HG02759 (cell line): ENCODE data around the gene CIART.
"Not testable (repeated sequence)": the region's sequence is repeated elsewhere in the genome, so short reads cannot be mapped to it uniquely, and the experiment has no call there.

ENCODE experiments used
- ATAC-seq: cut with Tn5 transposase; IDR thresholded peaks from one replicate; pipeline ENCODE4 v1.9.1; 2021; ENCODE audit warnings: mild to moderate bottlenecking, moderate library complexity; ENCODE audit not compliant: unreplicated experiment

CIART gene

GRCh38 chr1:150281758-150282557, at the start of gene CIART:
Gene CIART, plus strand, starts transcription at chr1:150282554. Its CDS starts 714 bp downstream, at chr1:150283268.
- ATAC-seq: peak; percentile 79

GRCh38 chr1:150232921-150233320, 49.4 kb upstream of the CIART start:
- not testable (repeated sequence) for ATAC-seq

GRCh38 chr1:150233359-150234308, 48.7 kb upstream of the CIART start:
- no peak for ATAC-seq

- ATAC-seq: no peak
Observed at GRCh38 chr1:150234309-150234565, 48.1 kb upstream of the CIART start.

- ATAC-seq: peak; percentile 63
Observed at GRCh38 chr1:150234566-150235293, 47.6 kb upstream of the CIART start.

- no peak for ATAC-seq
Observed at GRCh38 chr1:150235294-150235851, 47.0 kb upstream of the CIART start.

GRCh38 chr1:150235852-150236613, 46.3 kb upstream of the CIART start, which contains the start of gene ANP32E:
Gene ANP32E, minus strand, starts transcription at chr1:150236112. Its CDS starts 326 bp downstream, at chr1:150235786.
- peak; percentile 78 for ATAC-seq

DNA sequence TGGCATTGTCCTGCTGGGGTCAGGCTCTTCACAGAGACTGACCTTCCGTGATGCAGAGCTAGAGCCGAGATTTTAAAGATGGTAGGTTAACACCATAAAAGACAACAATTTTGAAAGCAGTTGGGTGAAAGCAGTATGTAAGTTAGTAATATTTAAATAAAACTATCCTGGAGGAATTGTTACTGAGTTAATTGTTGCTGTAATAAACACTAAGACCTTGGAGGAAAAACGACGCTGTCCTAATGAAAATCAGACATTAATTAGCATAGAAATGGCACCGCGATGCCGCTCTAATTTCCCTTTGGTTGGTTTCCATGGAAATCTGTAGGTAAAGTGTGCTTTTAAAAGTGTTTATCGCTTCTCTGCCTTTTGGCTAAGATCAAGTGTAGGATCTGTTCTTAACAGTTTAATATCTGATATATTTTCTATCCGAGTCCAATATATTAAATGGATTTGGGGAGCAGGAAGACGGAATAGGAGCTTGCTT, 45.7 kb upstream of the CIART start:
- ATAC-seq: no peak

DNA sequence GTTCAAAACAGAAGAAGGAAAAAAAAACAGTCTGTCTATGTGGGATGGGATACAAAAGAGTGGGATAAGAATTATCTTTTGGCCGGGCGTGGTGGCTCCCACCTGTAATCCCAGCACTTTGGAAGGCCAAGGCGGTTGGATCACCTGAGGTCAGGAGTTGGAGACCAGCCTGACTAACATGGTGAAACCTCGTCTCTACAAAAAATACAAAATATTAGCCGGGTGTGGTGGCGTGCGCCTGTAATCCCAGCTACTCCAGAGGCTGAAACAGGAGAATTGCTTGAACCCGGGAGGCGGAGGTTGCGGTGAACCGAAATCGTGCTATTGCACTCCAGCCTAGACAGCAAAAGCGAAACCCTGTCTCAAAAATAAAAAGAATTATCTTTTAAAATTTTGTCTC, 45.2 kb upstream of the CIART start:
- ATAC-seq: not testable (repeated sequence)

GRCh38 chr1:150237746-150238145, 44.6 kb upstream of the CIART start:
- ATAC-seq: no peak

- ATAC-seq: no peak
Observed at GRCh38 chr1:150243003-150243402, 39.4 kb upstream of the CIART start.

GRCh38 chr1:150249936-150250335, 32.4 kb upstream of the CIART start:
- ATAC-seq: no peak

GRCh38 chr1:150256198-150256553, 26.2 kb upstream of the CIART start:
- ATAC-seq: no peak

DNA sequence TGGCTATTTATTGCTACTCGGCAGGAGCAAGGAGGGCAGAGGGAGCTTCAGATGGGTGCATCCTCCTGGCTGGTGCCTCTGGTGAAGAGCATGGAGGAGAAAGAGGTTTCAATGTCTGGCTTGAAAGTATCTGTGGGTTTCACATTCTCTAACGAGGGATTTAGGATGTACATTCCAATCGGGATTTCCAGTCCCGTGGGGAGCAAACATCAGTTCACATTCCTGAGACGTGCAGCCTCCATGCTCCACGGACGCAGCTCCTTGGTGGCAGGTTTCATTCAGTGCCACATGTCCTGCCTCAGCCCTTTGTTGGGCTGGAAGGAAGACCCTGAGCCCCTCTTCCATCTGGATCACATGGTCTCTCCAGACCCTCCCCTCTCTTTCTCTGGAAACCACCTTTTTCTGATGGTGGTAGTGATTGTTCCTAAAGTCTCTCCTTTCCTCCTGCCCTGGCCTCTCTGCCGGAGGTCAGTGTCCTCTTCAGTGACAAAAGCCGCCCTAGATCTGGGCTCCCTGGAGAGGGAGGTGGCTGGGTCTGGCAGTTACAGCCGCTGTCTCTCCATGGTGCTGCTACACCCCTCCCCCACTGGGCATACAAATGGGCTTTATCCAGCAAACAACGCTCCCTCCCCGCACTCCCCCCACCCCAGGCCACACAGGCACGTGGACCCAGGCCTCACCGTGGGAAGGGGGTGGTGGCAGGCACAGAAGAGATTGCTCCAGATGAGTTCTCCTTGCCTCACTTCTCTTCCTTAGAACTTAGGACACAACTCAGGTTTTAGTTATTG, 25.6 kb upstream of the CIART start:
- no peak for ATAC-seq

GRCh38 chr1:150257624-150258585, 24.4 kb upstream of the CIART start, which contains the start of gene CA14:
Gene CA14, plus strand, starts transcription at chr1:150257774. Its CDS starts 355 bp downstream, at chr1:150258129.
- ATAC-seq: no peak

GRCh38 chr1:150259217-150259616, 23.1 kb upstream of the CIART start:
- no peak for ATAC-seq

- no peak for ATAC-seq
Observed at GRCh38 chr1:150259758-150260669, 22.3 kb upstream of the CIART start.
